Central memory CD8-positive, alpha-beta T cell (primary cell): ENCODE results near the gene EXOC4.

Experiments
- ATAC-seq: fragments of 150-1000 bp; cut with Tn5 transposase; replicated peaks from 2 replicates; pipeline ENCODE4 v1.10.0; 2022; ENCODE audit warnings: mild to moderate bottlenecking, moderate FRiP score, moderate number of reproducible peaks; ENCODE audit not compliant: poor library complexity, severe bottlenecking; ENCODE audit errors: extremely low read depth
- DNase-seq, 2 donors: peaks; one replicate each; pipeline ENCODE4 v3.0.0; 2021; ENCODE audit warnings: low spot score in 2 of 2
- H3K27ac Mint-ChIP-seq: one replicate; pipeline ENCODE4 v1.8.0; 2022; ENCODE audit warnings: low read depth, mild to moderate bottlenecking, moderate library complexity, mixed read lengths
- H3K27me3 Mint-ChIP-seq: one replicate; pipeline ENCODE4 v1.8.0; 2022; ENCODE audit warnings: mixed read lengths
- H3K36me3 Mint-ChIP-seq: one replicate; pipeline ENCODE4 v1.8.0; 2022; ENCODE audit warnings: mild to moderate bottlenecking, moderate library complexity, mixed read lengths; ENCODE audit not compliant: insufficient read depth
- H3K4me1 Mint-ChIP-seq: one replicate; pipeline ENCODE4 v1.8.0; 2022; ENCODE audit warnings: mixed read lengths
- H3K4me3 Mint-ChIP-seq: one replicate; pipeline ENCODE4 v1.8.0; 2022; ENCODE audit warnings: mild to moderate bottlenecking, moderate library complexity, mixed read lengths
- H3K9me3 Mint-ChIP-seq: one replicate; pipeline ENCODE4 v1.8.0; 2022; ENCODE audit warnings: mixed read lengths

Gene EXOC4

GRCh38 chr7:134024739-134025138 lies 771.9 kb downstream of the EXOC4 start:
- Mint-ChIP-seq H3K4me1 (no peaks in the 10 kb centered on the region), H3K27me3 (no peaks in the 10 kb centered on the region), H3K36me3 (peaks cover 3% of the 10 kb centered on the region), H3K4me3 (no peak overlapping the region), H3K9me3 (no peaks in the 10 kb centered on the region), H3K27ac (no peak overlapping the region)
- ATAC-seq (no peak), DNase-seq (no peak)

GRCh38 chr7:134028853-134029252 lies 776.0 kb downstream of the EXOC4 start:
- DNase-seq, result no peak
- Mint-ChIP-seq H3K27me3 (no peaks in the 10 kb centered on the region), H3K36me3 (peaks cover 8% of the 10 kb centered on the region), H3K9me3 (no peaks in the 10 kb centered on the region), H3K4me3 (no peak overlapping the region), H3K4me1 (peaks cover 23% of the 10 kb centered on the region), H3K27ac (no peak overlapping the region)
- no peak for ATAC-seq

- Mint-ChIP-seq H3K27me3 (no peaks in the 10 kb centered on the region), H3K9me3 (no peaks in the 10 kb centered on the region), H3K36me3 (peaks cover 9% of the 10 kb centered on the region), H3K4me3 (no peak overlapping the region), H3K4me1 (peaks cover 27% of the 10 kb centered on the region), H3K27ac (peak overlapping the region; percentile 56)
- no peak for DNase-seq
- no peak for ATAC-seq
Measured at GRCh38 chr7:134029743-134030142, 776.9 kb downstream of the EXOC4 start.

- H3K4me3 Mint-ChIP-seq, result no peak overlapping the region
- no peaks in the 10 kb centered on the region for H3K9me3 Mint-ChIP-seq
Measured at GRCh38 chr7:134030460-134030865, 777.6 kb downstream of the EXOC4 start.

GRCh38 chr7:134031835-134032617 lies 779.1 kb downstream of the EXOC4 start:
- peak overlapping the region; percentile 35 for H3K27ac Mint-ChIP-seq
- H3K27me3 Mint-ChIP-seq, result no peaks in the 10 kb centered on the region
- DNase-seq (peak; percentile 24 to 57), ATAC-seq (peak; percentile 94)
- peaks cover 27% of the 10 kb centered on the region for H3K4me1 Mint-ChIP-seq
- H3K9me3 Mint-ChIP-seq, result no peaks in the 10 kb centered on the region
- no peak overlapping the region for H3K4me3 Mint-ChIP-seq
- H3K36me3 Mint-ChIP-seq, result peaks cover 12% of the 10 kb centered on the region

More at GRCh38 chr7:134030460-134030865, 777.6 kb downstream of the EXOC4 start:
- no peak for DNase-seq
- H3K27ac Mint-ChIP-seq, result peak overlapping the region; percentile 56
- H3K27me3 Mint-ChIP-seq, result no peaks in the 10 kb centered on the region
- H3K36me3 Mint-ChIP-seq, result peaks cover 9% of the 10 kb centered on the region
- no peak for ATAC-seq
- H3K4me1 Mint-ChIP-seq, result peaks cover 27% of the 10 kb centered on the region

- H3K4me1 Mint-ChIP-seq, result peaks cover 27% of the 10 kb centered on the region
- H3K27ac Mint-ChIP-seq, result no peak overlapping the region
- ATAC-seq, result no peak
- H3K4me3 Mint-ChIP-seq, result no peak overlapping the region
- peaks cover 11% of the 10 kb centered on the region for H3K36me3 Mint-ChIP-seq
- no peaks in the 10 kb centered on the region for H3K27me3 Mint-ChIP-seq
- no peak for DNase-seq
- H3K9me3 Mint-ChIP-seq, result no peaks in the 10 kb centered on the region
Measured at GRCh38 chr7:134034652-134035051, 781.8 kb downstream of the EXOC4 start.

GRCh38 chr7:134037991-134038390 lies 785.1 kb downstream of the EXOC4 start:
- no peak for ATAC-seq
- Mint-ChIP-seq H3K9me3 (no peaks in the 10 kb centered on the region), H3K36me3 (peaks cover 6% of the 10 kb centered on the region), H3K27me3 (no peaks in the 10 kb centered on the region), H3K4me1 (peaks cover 6% of the 10 kb centered on the region), H3K27ac (no peak overlapping the region), H3K4me3 (no peak overlapping the region)
- DNase-seq, result no peak

GRCh38 chr7:134040988-134041387 lies 788.1 kb downstream of the EXOC4 start:
- H3K36me3 Mint-ChIP-seq, result peaks cover 2% of the 10 kb centered on the region
- H3K27ac Mint-ChIP-seq, result no peak overlapping the region
- no peak overlapping the region for H3K4me3 Mint-ChIP-seq
- no peaks in the 10 kb centered on the region for H3K9me3 Mint-ChIP-seq
- no peak for ATAC-seq
- no peak for DNase-seq
- H3K4me1 Mint-ChIP-seq, result no peaks in the 10 kb centered on the region
- no peaks in the 10 kb centered on the region for H3K27me3 Mint-ChIP-seq

GRCh38 chr7:134041477-134041876 lies 788.6 kb downstream of the EXOC4 start:
- DNase-seq (no peak), ATAC-seq (no peak)
- no peaks in the 10 kb centered on the region for H3K27me3 Mint-ChIP-seq
- no peak overlapping the region for H3K27ac Mint-ChIP-seq
- no peaks in the 10 kb centered on the region for H3K4me1 Mint-ChIP-seq
- H3K36me3 Mint-ChIP-seq, result no peaks in the 10 kb centered on the region
- no peak overlapping the region for H3K4me3 Mint-ChIP-seq
- no peaks in the 10 kb centered on the region for H3K9me3 Mint-ChIP-seq

- Mint-ChIP-seq H3K27ac (no peak overlapping the region), H3K4me3 (no peak overlapping the region), H3K9me3 (no peaks in the 10 kb centered on the region), H3K27me3 (no peaks in the 10 kb centered on the region), H3K36me3 (no peaks in the 10 kb centered on the region), H3K4me1 (no peaks in the 10 kb centered on the region)
- ATAC-seq, result no peak
- DNase-seq, result no peak
Measured at GRCh38 chr7:134042307-134042706, 789.4 kb downstream of the EXOC4 start.

- Mint-ChIP-seq H3K36me3 (peaks cover 1% of the 10 kb centered on the region), H3K27me3 (no peaks in the 10 kb centered on the region), H3K27ac (no peak overlapping the region), H3K9me3 (no peaks in the 10 kb centered on the region), H3K4me3 (no peak overlapping the region), H3K4me1 (no peaks in the 10 kb centered on the region)
- no peak for ATAC-seq
- DNase-seq, result no peak
Measured at GRCh38 chr7:134044682-134045081, 791.8 kb downstream of the EXOC4 start.

GRCh38 chr7:134045716-134046115 lies 792.8 kb downstream of the EXOC4 start:
- ATAC-seq (no peak), DNase-seq (no peak)
- Mint-ChIP-seq H3K9me3 (no peaks in the 10 kb centered on the region), H3K4me1 (no peaks in the 10 kb centered on the region), H3K27me3 (no peaks in the 10 kb centered on the region), H3K27ac (no peak overlapping the region), H3K4me3 (no peak overlapping the region), H3K36me3 (peaks cover 1% of the 10 kb centered on the region)

GRCh38 chr7:134046594-134047128 lies 793.8 kb downstream of the EXOC4 start:
- H3K9me3 Mint-ChIP-seq, result no peaks in the 10 kb centered on the region
- H3K27me3 Mint-ChIP-seq, result no peaks in the 10 kb centered on the region
- H3K27ac Mint-ChIP-seq, result no peak overlapping the region
- ATAC-seq (no peak), DNase-seq (no peak)
- H3K4me3 Mint-ChIP-seq, result no peak overlapping the region
- H3K4me1 Mint-ChIP-seq, result no peaks in the 10 kb centered on the region
- H3K36me3 Mint-ChIP-seq, result peaks cover 1% of the 10 kb centered on the region
